GM19328 (cell line): ENCODE results near the gene ZNF593.

Experiments used
- ATAC-seq: cut with Tn5 transposase; IDR thresholded peaks from one replicate; pipeline ENCODE4 v1.9.1; 2021; ENCODE audit warnings: mild to moderate bottlenecking, moderate library complexity; ENCODE audit not compliant: unreplicated experiment

ZNF593 gene

DNA sequence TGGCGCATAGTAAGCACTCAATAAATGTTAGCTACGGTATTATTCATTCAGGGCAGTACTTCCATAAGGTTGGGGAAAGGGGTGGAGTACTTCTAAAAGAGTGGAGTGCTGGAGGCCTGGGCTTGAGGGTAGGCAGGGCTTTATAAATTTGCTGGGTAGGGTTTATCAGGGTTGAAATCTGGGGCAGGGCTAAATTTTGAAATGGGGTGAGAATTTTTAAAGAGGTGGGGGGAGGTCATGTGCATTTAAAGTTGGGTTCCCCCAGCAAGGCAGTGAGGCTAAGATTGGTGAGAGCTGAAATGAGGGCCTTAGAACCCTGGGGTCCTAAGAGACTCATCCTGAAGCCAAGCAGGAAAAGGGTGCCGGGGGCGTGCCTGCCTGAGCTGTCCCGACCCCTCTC lies 30.7 kb downstream of the ZNF593 start:
- no peak for ATAC-seq

DNA sequence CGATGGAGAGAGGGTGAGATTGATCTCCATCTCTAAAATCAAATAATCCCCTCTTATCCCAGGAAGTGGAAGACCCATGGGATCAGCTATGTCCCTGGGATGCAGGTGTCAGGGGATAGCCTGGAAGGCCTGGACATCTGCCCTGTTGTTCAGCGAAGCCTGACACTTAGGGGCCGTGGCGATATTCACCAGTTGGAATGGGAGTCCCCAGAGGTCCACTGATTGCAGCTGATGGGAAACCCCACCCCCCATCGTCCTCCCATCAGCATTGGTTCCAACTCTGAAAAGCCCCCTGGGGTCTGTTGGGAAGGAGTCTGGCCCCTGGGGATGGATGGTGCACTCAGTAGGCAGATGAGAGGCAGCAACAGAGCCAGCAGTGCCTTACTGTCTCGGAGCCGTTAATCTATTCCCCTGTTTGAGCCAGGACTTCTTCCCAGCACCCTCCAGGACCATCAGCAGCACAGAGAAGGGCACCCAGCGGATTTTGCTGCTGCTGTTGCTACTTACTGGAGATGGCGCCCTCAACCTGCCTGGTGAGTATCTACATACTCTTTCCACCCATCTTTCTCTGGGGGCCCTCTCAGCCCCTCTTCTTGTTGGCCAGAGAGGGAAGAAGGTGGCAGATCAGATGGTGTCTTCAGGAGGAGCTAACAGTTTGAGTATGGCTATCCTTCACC lies 34.1 kb downstream of the ZNF593 start:
- ATAC-seq: no peak

- no peak for ATAC-seq
Measured at GRCh38 chr1:26210147-26210870, 40.6 kb downstream of the ZNF593 start.

GRCh38 chr1:26212726-26213125 lies 43.0 kb downstream of the ZNF593 start:
- ATAC-seq: no peak

DNA sequence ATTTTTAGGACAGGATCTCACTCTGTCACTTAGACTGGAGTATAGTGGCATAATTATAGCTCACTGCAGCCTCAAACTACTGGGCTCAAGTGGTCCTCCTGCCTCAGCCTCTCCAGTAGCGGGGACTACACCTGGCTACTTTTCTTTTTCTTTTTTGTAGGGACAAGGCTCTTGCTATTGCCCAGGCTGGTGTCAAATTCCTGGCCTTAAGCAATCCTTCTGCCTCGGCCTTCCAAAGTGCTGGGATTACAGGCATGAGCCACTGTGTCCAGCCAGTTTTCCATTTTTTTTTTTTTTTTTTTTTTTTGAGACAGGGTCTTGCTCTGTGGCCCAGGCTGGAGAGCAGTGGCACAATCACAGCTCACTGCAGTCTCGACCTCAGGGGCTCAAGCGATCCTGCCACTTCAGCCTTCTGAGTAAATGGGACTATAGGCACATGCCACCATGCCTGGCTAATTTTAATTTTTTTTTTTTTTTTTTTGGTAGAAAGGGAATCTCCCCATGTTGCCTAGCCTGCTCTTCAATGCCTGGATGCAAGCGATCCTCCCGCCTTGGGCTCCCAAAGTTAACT lies 43.7 kb downstream of the ZNF593 start:
- ATAC-seq: no peak

DNA sequence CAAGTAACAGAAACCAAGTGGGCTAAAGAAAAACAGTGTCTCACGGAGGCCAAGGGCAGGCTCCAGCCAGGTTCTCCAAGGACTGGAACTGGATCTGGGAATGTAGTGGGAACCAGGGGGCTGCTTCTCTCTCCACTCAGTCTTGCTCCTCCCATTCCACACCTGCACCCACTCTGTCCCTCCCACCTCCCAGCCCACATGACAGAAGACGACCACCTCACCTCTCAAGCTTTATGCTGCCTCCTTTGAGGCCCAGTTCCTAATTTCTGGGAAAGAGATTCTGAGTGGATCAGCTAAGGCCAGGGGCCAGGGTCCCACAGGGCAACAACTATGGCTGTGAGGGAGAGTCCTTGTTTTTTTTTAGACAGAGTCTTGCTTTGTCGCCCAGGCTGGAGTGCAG lies 45.5 kb downstream of the ZNF593 start:
- ATAC-seq: no peak

DNA sequence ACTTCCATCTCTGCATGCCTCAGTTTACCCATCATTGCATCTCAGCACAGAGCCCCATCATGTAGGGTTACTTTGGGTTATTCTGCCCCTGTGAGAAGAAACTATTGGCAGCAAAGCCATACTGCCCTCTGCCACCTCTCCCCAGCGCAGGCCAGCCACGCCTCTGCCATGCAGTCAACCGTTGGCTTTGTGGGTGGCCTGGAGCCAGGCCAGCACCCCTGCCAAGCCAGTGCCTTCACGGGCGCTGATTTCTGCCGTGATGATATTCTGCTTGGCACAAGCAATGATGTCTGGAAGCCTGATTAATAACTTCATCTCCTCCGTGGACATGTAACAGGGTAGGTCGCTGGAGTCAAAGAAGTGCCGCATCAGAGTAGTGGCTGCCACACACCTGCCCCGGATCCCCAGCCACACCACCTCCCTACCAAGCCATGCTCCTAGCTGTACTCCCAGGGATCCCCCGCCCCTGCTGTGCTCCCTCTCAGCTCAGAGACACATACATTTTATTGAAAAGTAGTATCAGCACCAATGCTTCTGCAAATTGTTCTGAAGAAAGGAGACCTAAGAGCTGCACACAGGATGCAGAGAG lies 49.3 kb downstream of the ZNF593 start:
- no peak for ATAC-seq
